HG03025 (cell line): Measurements from ENCODE around the gene SLC29A4.
"Not testable (repeated sequence)": the region's sequence is repeated elsewhere in the genome, so short reads cannot be mapped to it uniquely, and the experiment has no call there.

Source experiments
- ATAC-seq: cut with Tn5 transposase; IDR thresholded peaks from one replicate; pipeline ENCODE4 v1.9.1; 2021; ENCODE audit warnings: mild to moderate bottlenecking, moderate library complexity; ENCODE audit not compliant: unreplicated experiment, low FRiP score

Gene SLC29A4

DNA sequence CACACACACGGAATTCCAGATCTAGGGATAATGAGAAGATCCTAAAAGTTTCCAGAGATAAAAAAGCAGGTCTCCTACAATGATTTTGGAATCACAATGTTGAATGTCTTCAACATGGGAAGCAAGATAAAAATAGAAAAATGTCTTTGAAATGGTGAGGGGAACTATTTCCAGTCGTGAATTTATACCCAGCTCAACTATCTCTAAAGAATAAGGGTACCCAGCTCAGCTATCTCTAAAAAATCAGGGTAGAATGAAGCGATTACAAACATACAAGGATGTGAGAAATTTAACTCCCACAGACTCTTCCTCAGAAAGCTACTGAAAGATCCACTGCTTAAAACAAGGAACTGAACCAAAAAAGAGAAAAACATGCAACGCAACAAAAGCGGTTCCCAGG, 35.9 kb downstream of the SLC29A4 start:
- not testable (repeated sequence) for ATAC-seq

DNA sequence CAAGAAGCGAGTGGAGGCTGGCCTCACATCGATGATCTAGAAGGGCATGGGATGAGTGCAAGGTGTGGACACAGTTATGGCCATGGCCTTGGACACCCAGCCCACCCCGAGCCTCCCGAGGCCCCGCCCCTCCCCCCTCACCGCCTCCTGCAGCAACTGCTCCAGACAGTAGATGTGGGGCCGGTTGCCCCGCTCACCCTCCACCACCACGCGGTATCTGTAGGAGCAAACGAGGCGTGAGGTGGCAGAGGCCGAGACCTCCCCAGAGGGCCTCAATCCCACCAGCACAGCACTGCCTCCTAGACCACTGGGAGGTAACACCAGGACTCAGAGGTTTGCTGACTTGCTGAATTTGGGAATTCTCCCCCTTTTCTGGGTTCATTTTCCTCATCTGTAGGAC, 37.6 kb downstream of the SLC29A4 start:
- no peak for ATAC-seq

DNA sequence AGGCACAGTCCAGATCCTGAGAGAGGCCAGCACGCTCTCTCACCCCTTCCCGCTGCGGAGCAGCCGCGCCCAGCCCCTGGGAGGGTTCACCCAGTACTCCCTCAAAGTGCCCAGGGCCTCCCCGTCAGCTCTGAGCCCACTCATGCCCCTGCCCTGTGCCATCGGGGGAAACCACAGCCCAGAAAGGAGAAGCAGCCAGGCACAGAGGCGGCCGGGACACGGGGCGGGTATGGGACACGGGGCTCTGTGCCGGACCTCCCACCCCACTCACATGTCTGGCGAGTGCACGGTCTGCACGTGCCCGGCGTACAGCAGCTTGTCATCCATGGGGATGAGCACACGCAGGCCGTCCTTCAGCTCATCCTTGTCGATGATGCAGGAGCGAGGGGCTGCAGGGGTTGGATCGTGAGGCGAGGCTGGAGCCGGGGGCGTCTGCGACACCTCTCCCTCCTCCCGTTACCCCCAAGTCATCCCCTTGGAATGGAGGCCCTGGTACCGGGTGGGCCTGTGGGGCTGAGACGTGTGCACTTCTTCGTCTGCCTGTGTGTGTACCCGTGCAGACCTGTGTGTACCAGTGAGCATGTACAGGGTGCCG, 38.2 kb downstream of the SLC29A4 start:
- no peak for ATAC-seq

GRCh38 chr7:5322621-5323410, 40.1 kb downstream of the SLC29A4 start:
- ATAC-seq: no peak

GRCh38 chr7:5323800-5324781, 41.3 kb downstream of the SLC29A4 start:
- not testable (repeated sequence) for ATAC-seq

DNA sequence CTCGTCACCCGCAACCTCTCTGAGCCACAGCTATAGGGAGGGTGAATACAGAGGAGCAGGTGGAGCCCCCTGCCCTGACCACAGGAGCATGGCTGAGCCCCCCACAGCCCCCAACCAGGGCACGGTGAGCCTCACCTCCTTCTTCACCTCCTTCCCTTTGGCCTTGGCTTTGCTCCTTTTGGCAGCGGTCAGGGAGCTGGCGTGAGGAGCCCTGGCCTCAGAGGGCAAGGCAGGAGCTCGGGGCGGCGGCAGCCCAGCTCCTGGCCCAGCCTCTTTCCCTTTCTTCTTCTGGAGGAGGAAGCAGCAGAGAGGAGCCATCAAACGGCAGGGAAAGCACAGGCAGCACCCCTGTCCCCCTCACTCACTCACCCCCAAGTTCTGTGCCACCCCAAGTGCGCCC, 42.2 kb downstream of the SLC29A4 start:
- ATAC-seq: no peak

- ATAC-seq: no peak
These were observed 47.5 kb downstream of the SLC29A4 start for GRCh38 chr7:5330288-5330687.

GRCh38 chr7:5332579-5332978, 49.8 kb downstream of the SLC29A4 start:
- no peak for ATAC-seq

DNA sequence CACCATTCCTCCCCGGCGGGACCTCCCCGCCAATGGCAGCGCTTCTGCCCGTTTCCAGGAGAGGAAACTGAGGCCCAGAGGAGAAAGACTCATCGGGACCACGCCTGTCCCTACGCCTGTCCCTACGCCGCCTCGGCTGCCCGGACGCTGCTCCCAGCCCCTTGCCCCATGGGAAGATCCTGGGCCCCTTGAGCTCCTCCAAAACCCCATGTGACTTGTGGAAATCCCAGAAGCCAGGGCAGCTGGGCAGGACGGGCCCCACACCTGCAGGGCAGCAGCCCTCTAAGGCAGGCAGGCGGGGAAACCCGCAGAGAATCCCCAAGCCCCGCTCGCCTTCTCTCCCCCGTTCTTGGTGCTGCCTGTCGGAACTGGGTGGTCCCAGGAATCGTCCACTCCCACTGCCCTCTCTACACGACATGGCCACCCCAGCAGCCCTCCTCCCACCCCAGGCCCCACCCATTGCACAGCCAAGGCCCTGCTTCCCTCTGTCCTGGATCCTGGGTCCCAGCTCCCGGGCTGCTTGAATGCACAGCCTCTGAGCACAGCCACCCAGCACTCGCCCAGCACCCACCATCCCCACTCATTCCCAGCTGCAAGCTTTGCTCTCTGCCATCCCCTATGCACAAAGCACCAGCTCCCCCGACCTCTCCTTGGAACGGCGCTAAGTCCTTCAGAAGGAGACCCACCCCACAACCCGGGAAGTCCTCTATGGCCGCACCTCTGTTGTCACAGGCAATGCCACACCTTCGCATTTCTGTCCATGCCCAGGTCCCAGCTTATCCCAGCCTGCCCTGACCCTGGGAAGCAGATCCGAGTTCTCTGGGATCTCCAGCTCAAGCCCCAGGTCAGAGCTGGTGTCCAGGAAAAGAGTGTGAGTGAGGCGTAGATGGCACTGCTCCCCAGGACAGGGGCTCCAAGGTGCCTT, 50.6 kb downstream of the SLC29A4 start:
- ATAC-seq: no peak

DNA sequence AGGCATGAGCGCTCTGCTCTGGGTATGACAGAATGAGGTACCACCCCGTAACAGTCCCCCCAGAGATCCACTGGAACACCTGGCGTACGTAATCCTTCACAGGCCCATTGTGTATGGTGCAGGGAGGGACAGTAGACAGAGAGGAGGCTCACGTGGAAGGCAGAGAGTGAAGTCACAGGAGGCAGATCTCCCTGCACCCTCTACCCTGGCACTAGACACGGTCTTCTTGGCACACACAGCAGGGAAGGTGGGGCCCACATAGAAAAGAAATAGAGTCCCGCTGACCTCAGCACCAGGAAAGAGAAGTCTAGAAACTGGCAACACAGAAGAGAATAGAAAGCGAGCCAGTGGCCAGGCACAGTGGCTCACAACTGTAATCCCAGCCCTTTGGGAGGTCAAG, 51.9 kb downstream of the SLC29A4 start:
- ATAC-seq: no peak

DNA sequence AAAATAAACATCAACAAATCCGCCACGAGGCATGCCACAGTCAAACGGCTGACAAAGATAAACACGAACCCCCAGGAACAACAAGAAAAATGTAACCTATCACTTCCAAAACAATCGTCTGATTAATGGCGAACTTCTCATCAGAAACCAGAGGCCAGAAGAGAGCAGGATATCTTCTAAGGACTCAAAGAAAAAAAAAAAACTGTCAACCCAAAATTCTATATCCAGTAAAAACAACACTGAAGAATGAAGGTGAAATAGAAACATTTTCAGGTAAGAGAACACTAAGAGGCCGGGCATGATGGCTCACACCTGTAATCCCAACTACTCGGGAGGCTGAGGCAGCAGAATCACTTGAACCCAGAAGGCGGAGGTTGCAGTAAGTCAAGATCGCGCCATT, 54.3 kb downstream of the SLC29A4 start:
- ATAC-seq: no peak

DNA sequence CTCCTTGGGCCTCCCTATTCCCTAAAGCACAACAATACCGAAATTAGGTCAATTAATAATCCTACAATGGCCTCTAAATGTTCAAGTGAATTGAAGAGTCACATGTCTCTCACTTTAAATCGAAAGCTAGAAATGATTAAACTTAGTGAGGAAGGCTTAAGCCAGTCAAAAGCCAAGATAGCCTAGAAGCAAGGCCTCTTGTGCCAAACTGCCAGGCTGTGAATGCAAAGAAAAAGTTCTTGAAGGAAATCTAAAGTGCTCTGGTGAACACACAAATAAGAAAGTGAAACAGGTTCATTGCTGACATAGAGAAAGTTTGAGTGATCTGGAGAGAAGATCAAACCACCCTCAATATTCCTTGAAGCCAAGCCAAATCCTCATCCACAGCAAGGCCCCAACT, 57.2 kb downstream of the SLC29A4 start:
- ATAC-seq: no peak

GRCh38 chr7:5342631-5343030, 59.9 kb downstream of the SLC29A4 start:
- ATAC-seq: no peak

GRCh38 chr7:5343884-5344283, 61.1 kb downstream of the SLC29A4 start:
- ATAC-seq: no peak

GRCh38 chr7:5344342-5344741, 61.6 kb downstream of the SLC29A4 start:
- ATAC-seq: no peak

DNA sequence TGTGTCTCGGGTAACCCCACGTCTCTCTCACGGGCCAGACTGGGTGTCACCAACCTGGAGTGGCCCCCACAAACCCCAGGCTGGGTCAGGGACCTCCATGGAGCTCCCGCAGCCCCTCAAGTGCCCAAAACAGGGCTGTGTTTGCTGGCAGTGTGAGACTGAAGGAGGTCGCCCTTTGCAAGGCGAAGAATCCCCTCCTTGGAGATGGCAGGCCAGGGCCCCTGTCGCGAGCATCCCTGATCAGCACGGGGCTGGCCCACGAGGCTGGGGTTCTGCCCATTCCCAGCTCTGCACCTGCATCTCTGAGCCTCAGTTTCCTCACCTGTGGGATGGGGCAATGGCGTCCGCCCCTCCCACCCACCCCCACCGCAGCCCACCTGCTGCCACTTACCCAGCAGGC, 62.4 kb downstream of the SLC29A4 start:
- ATAC-seq: no peak

DNA sequence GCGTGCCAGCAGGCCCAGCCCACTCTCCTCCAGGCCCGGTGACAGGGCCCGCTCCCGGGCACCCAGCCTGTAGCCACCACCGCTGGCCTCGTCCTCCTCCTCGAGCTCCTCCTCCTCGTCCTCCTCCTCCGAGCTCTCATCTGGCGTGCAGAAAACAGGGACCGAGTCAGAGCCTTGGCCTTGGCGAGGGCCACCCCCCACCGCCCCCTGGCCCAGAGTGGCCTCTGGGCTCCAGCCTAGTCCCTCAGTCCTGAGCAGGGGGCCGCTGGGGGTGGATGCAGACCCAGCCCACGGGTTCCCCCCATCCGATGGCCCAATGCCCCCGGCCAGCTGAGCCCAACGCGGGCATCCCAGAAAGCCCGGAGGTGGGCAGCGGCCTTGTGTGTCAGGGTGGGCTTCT, 62.9 kb downstream of the SLC29A4 start:
- no peak for ATAC-seq

GRCh38 chr7:5348134-5349004, 65.6 kb downstream of the SLC29A4 start:
- no peak for ATAC-seq

DNA sequence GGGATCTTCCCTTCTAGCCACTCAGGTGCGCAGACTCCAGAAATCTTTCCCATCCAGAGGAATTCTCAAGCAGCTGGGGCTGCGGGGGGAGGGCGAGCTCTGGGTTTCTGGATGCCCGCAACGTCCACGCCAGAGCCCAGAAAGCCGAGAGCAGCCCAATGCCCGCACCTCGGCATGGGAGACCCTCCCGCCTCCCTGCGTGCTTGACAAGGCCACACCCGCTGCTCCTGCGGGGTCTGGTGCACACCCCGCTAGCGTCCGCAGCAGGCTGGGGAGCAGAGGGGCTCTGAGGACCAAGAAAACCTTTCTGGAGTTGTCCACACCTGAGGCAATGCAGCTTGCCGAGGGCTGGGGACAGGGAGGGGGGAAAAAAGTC, 66.2 kb downstream of the SLC29A4 start:
- no peak for ATAC-seq
